CD14-positive monocyte (primary cell): ENCODE data around the gene KCNJ2. TPM values are rescaled to one million over a fixed set of nuclear protein-coding genes. Genes with fewer than 3 reads are reported as not detected.

Source experiments
- DNase-seq, 3 donors: peaks; one replicate each; pipeline ENCODE4 v3.0.0-alpha.2; 2011 to 2022
- H2AFZ ChIP-seq: 2 replicates; pipeline ENCODE4 v1.6.0; 2012; ENCODE audit warnings: mild to moderate bottlenecking, low read depth, low read length, inconsistent platforms; ENCODE audit not compliant: insufficient read depth, poor library complexity, severe bottlenecking
- H3K27ac ChIP-seq, 2 donors: 1 replicate in 1 of 2; 2 replicates in 1 of 2; pipeline ENCODE4 v1.5.1; 2012 to 2013; ENCODE audit warnings: low read length in 2 of 2, control low read depth in 1 of 2, inconsistent platforms in 1 of 2, low read depth in 1 of 2, mild to moderate bottlenecking in 1 of 2
- H3K27me3 ChIP-seq, 2 donors: one replicate each; pipeline versions ENCODE4 v1.6.0 to v1.6.1; 2011 to 2013; ENCODE audit warnings: low read length in 2 of 2; ENCODE audit not compliant: control insufficient read depth in 2 of 2, insufficient read depth in 2 of 2
- H3K36me3 ChIP-seq, 2 donors: replicated peaks in 1 of 2; 1 replicate in 1 of 2; 2 replicates in 1 of 2; pipeline versions ENCODE4 v1.5.1 to v1.6.1; 2012 to 2013; ENCODE audit warnings: low read length in 2 of 2, control low read depth in 1 of 2, inconsistent platforms in 1 of 2, mild to moderate bottlenecking in 1 of 2; ENCODE audit not compliant: insufficient read depth in 2 of 2, control insufficient read depth in 1 of 2
- H3K4me1 ChIP-seq, 2 donors: 1 replicate in 1 of 2; 2 replicates in 1 of 2; pipeline versions ENCODE4 v1.5.1 to v1.6.1; 2012 to 2013; ENCODE audit warnings: low read length in 2 of 2, control low read depth in 1 of 2, inconsistent platforms in 1 of 2, mild to moderate bottlenecking in 1 of 2, moderate library complexity in 1 of 2; ENCODE audit not compliant: insufficient read depth in 2 of 2, control insufficient read depth in 1 of 2
- H3K4me2 ChIP-seq: replicated peaks from 2 replicates; pipeline ENCODE3; 2012; ENCODE audit warnings: low read length, moderate library complexity, mild to moderate bottlenecking; ENCODE audit not compliant: poor library complexity, severe bottlenecking; ENCODE audit errors: extremely low read depth
- H3K4me3 ChIP-seq, 3 experiments: fragments of 200-600 bp in 1 of 3; sonication (generic) in 1 of 3; replicated peaks in 1 of 3; 1 replicate in 2 of 3; 2 replicates in 1 of 3; pipeline ENCODE4 v1.5.1; 2011 to 2013; ENCODE audit warnings: low read length in 3 of 3, mild to moderate bottlenecking in 3 of 3, control low read depth in 2 of 3, low read depth in 2 of 3, inconsistent platforms in 1 of 3, moderate library complexity in 1 of 3
- H3K79me2 ChIP-seq: 2 replicates; pipeline ENCODE4 v1.6.0; 2012; ENCODE audit warnings: mild to moderate bottlenecking, control low read depth, inconsistent platforms, low read length, moderate library complexity; ENCODE audit not compliant: insufficient read depth
- H3K9ac ChIP-seq: 2 replicates; pipeline ENCODE4 v1.6.0; 2017; ENCODE audit warnings: low read length, mild to moderate bottlenecking; ENCODE audit not compliant: insufficient read depth, poor library complexity, severe bottlenecking
- H3K9me3 ChIP-seq, 2 donors: replicated peaks in 1 of 2; 1 replicate in 1 of 2; 2 replicates in 1 of 2; pipeline versions ENCODE4 v1.5.1 to v1.6.1; 2012 to 2013; ENCODE audit warnings: low read length in 2 of 2, control low read depth in 1 of 2; ENCODE audit not compliant: control insufficient read depth in 1 of 2, insufficient read depth in 1 of 2
- H4K20me1 ChIP-seq: 2 replicates; pipeline ENCODE4 v1.6.0; 2012; ENCODE audit warnings: mild to moderate bottlenecking, low read length, control low read depth, moderate library complexity; ENCODE audit not compliant: insufficient read depth
- H3K27ac Mint-ChIP-seq, 7 donors: one replicate each; pipeline ENCODE4 v1.8.0; 2020; ENCODE audit warnings: mild to moderate bottlenecking in 7 of 7, mixed read lengths in 7 of 7, moderate library complexity in 6 of 7, inconsistent platforms in 2 of 7
- H3K27me3 Mint-ChIP-seq, 3 donors: one replicate each; pipeline ENCODE4 v1.8.0; 2021 to 2022; ENCODE audit warnings: low read depth in 3 of 3, mild to moderate bottlenecking in 3 of 3, mixed read lengths in 3 of 3, moderate library complexity in 3 of 3, inconsistent platforms in 1 of 3
- H3K36me3 Mint-ChIP-seq, 2 donors: one replicate each; pipeline ENCODE4 v1.8.0; 2020; ENCODE audit warnings: mixed read lengths in 2 of 2, inconsistent platforms in 1 of 2, mild to moderate bottlenecking in 1 of 2
- H3K4me1 Mint-ChIP-seq: one replicate; pipeline ENCODE4 v1.8.0; 2020; ENCODE audit warnings: mild to moderate bottlenecking, mixed read lengths
- H3K4me3 Mint-ChIP-seq, 2 donors: one replicate each; pipeline ENCODE4 v1.8.0; 2020; ENCODE audit warnings: mild to moderate bottlenecking in 2 of 2, mixed read lengths in 2 of 2, moderate library complexity in 1 of 2
- H3K9me3 Mint-ChIP-seq, 7 donors: one replicate each; pipeline ENCODE4 v1.8.0; 2020 to 2022; ENCODE audit warnings: mixed read lengths in 7 of 7, mild to moderate bottlenecking in 6 of 7, moderate library complexity in 6 of 7, inconsistent platforms in 2 of 7
- WGBS: methylation state at CpG from one replicate; pipeline ENCODE4 v1.1.5; 2013; ENCODE audit warnings: missing lambda C conversion rate; ENCODE audit not compliant: insufficient coverage; 5-methylcytosine and 5-hydroxymethylcytosine counted together
- intact Hi-C, 2 donors: fragments of 100-400 bp; cut with micrococcal nuclease; formaldehyde crosslinking; loops; one replicate each; pipeline versions ENCODE4 v1.15.0 to v1.15.1; 2023
- polyA plus RNA-seq, 3 donors: library from polyadenylated mRNA; depleted of rRNA in 1 of 3; unstranded in 2 of 3; stranded (reverse) in 1 of 3; fragments of 300-500 nt in 2 of 3; fragments of >200 nt in 1 of 3; fragmentation: Illumina TruSeq in 2 of 3; gene quantifications; 1 replicate in 2 of 3; 2 replicates in 1 of 3; pipeline ENCODE4 v1.2.3, GENCODE V29; 2012 to 2021
- TF ChIP-seq, protein P1 (sequence below): fragments of 200-600 bp; IDR thresholded peaks from one replicate; pipeline ENCODE4 v1.8.0; 2022; ENCODE audit warnings: antibody characterized with exemption, mild to moderate bottlenecking

KCNJ2 gene
- polyA plus RNA-seq, 3 donors, result 0.37 to 2.0 (median 1.7) TPM

GRCh38 chr17:70158180-70158579, 11.2 kb upstream of the KCNJ2 start:
- DNase-seq, result no peak
- Mint-ChIP-seq H3K4me3 (no peak overlapping the region), H3K27me3 (no peaks in the 10 kb centered on the region), H3K27ac (no peak overlapping the region), H3K4me1 (peaks cover 3% of the 10 kb centered on the region), H3K36me3 (no peaks in the 10 kb centered on the region), H3K9me3 (no peaks in the 10 kb centered on the region)
- H2AFZ ChIP-seq, result no peak overlapping the region
- no peak overlapping the region for H3K4me3 ChIP-seq
- H4K20me1 ChIP-seq, result no peaks in the 10 kb centered on the region
- H3K27ac ChIP-seq, result no peak overlapping the region
- no peaks in the 10 kb centered on the region for H3K79me2 ChIP-seq
- no peaks in the 10 kb centered on the region for H3K4me1 ChIP-seq
- no peak overlapping the region for H3K4me2 ChIP-seq
- intact Hi-C loops, result no loop called here
- no peaks in the 10 kb centered on the region for H3K36me3 ChIP-seq
- WGBS, result 57% methylated on average over 1 of the region's 4 CpGs
- no peaks in the 10 kb centered on the region for H3K9me3 ChIP-seq
- no peaks in the 10 kb centered on the region for H3K27me3 ChIP-seq
- TF ChIP-seq, protein P1, sequence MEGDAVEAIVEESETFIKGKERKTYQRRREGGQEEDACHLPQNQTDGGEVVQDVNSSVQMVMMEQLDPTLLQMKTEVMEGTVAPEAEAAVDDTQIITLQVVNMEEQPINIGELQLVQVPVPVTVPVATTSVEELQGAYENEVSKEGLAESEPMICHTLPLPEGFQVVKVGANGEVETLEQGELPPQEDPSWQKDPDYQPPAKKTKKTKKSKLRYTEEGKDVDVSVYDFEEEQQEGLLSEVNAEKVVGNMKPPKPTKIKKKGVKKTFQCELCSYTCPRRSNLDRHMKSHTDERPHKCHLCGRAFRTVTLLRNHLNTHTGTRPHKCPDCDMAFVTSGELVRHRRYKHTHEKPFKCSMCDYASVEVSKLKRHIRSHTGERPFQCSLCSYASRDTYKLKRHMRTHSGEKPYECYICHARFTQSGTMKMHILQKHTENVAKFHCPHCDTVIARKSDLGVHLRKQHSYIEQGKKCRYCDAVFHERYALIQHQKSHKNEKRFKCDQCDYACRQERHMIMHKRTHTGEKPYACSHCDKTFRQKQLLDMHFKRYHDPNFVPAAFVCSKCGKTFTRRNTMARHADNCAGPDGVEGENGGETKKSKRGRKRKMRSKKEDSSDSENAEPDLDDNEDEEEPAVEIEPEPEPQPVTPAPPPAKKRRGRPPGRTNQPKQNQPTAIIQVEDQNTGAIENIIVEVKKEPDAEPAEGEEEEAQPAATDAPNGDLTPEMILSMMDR, result no peak
- H3K9ac ChIP-seq, result no peak overlapping the region

DNA sequence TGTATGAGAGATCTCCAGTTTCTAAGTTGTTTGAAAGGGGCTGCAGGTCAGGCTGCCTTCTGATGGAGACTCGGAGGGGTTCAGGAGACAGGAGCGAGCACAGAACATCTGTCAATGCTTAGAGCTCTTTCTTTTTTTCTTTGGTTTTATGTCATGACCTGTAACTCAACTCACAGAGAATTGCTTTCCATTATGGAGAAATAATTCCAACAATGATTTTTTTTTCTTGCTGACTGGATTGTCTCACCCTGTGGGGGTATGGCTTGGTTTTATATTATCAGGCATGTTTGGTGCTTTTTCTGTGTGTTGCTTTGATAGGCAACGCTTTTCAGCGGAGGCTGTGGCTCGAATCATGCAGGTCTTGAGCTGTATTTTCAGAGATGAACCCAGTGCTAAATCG, 10.7 kb upstream of the KCNJ2 start:
- no peaks in the 10 kb centered on the region for H4K20me1 ChIP-seq
- intact Hi-C loops, result no loop called here
- H3K27me3 ChIP-seq, result no peaks in the 10 kb centered on the region
- no peak overlapping the region for H3K27ac ChIP-seq
- TF ChIP-seq, protein P1, result no peak
- H3K4me3 ChIP-seq, result no peak overlapping the region
- H3K36me3 ChIP-seq, result no peaks in the 10 kb centered on the region
- DNase-seq, result no peak
- no CpG with 5 or more reads among the region's 6 CpGs for WGBS
- no peak overlapping the region for H3K4me2 ChIP-seq
- no peak overlapping the region for H3K9ac ChIP-seq
- Mint-ChIP-seq H3K4me1 (peaks cover 3% of the 10 kb centered on the region), H3K9me3 (no peaks in the 10 kb centered on the region), H3K27me3 (no peaks in the 10 kb centered on the region), H3K27ac (no peak overlapping the region), H3K36me3 (no peaks in the 10 kb centered on the region), H3K4me3 (no peak overlapping the region)
- no peaks in the 10 kb centered on the region for H3K9me3 ChIP-seq
- H3K4me1 ChIP-seq, result no peaks in the 10 kb centered on the region
- no peak overlapping the region for H2AFZ ChIP-seq
- no peaks in the 10 kb centered on the region for H3K79me2 ChIP-seq
